ENCODE results near the gene ZBTB20. TPM values are rescaled to one million over a fixed set of nuclear protein-coding genes. Genes with fewer than 3 reads are reported as not detected.

The ZBTB20 gene
- total RNA-seq, 1 donor from 2014 or later, result 91.2 TPM

DNA sequence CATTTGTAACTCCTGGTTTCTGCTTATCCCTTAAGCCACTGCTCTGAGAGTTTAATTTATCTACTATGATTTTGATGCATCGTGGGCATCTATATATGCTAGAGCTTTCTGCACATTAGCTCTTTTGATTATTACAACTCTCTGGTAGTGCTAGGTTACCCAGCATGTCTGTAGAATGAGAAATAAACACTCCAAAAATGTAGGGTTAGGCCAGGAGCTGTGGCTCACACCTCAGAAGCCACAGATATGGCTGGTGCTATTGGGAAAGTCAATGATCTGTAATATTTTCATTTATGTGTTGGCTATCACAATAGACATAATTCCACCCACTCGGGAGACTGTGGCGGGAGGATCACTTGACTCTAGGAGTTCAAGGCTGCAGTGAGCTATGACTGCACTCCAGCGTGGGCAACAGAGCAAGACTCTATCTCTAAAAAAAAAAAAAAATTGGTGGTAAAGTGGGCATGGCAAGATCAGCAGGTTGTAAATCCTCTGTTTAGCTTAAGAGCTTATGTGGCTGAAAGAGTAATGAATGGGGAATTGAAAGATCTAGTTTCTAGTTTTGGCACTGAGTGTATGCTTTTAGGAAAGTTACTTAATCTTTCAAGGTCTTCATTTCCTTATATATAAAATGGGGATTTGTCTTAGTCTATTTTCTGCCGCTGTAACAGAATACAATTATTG is 847.0 kb downstream of the ZBTB20 start:
- ChIA-PET POLR2A (interaction anchor here (0.6 to 3.7 kb wide), 7 partner anchors 9 to 119 kb away, joined by 3 to 26 read pairs (median 5); no protein-coding TSS in a partner anchor), CTCF (interaction anchor here (0.7 to 3.1 kb wide), 12 partner anchors 8 to 359 kb away, joined by 3 to 28 read pairs (median 3); no protein-coding TSS in a partner anchor)
- H3K36me3 Mint-ChIP-seq (ENCODE audit: low read depth), result no peaks in the 10 kb centered on the region
- H3K9me3 Mint-ChIP-seq, result no peaks in the 10 kb centered on the region
- TF ChIP-seq, protein P1, sequence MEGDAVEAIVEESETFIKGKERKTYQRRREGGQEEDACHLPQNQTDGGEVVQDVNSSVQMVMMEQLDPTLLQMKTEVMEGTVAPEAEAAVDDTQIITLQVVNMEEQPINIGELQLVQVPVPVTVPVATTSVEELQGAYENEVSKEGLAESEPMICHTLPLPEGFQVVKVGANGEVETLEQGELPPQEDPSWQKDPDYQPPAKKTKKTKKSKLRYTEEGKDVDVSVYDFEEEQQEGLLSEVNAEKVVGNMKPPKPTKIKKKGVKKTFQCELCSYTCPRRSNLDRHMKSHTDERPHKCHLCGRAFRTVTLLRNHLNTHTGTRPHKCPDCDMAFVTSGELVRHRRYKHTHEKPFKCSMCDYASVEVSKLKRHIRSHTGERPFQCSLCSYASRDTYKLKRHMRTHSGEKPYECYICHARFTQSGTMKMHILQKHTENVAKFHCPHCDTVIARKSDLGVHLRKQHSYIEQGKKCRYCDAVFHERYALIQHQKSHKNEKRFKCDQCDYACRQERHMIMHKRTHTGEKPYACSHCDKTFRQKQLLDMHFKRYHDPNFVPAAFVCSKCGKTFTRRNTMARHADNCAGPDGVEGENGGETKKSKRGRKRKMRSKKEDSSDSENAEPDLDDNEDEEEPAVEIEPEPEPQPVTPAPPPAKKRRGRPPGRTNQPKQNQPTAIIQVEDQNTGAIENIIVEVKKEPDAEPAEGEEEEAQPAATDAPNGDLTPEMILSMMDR (IDR thresholded peaks at IDR 0.05), result no peak
- no peak for DNase-seq
- peak overlapping the region; percentile 79 for H3K27ac Mint-ChIP-seq
- peaks cover 28% of the 10 kb centered on the region for H3K4me1 Mint-ChIP-seq
- ATAC-seq (ENCODE audit: low read depth), result peak; percentile 78
- intact Hi-C loops (cut with micrococcal nuclease), result loop anchor here (1.0 to 10.0 kb wide), 3 partner anchors 9 to 295 kb away; no protein-coding TSS in a partner anchor
- H3K27me3 Mint-ChIP-seq, result no peaks in the 10 kb centered on the region
- peak overlapping the region; percentile 21 for H3K4me3 Mint-ChIP-seq

DNA sequence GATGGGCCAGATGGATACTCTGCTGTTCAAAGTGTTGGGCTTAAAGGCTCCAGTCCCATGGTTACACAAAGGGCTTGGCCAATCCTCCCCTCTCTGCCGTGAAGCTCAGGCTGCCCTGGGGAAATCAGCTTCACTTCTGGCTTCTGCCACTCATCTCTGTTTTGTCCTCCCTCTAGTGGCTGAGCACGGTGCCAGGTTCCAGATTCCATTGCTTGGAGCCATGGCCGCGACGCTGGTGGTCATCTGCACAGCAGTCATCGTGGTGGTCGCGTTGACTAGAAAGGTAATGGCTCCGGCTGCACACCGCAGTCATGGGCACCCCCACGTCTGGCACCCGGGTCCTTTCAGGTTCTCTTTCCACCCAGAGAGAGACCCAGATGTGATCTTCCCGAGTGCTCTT is 847.7 kb downstream of the ZBTB20 start:
- Mint-ChIP-seq H3K27ac (peak overlapping the region; percentile 37), H3K36me3 (ENCODE audit: low read depth) (no peaks in the 10 kb centered on the region), H3K4me3 (no peak overlapping the region), H3K4me1 (peaks cover 28% of the 10 kb centered on the region), H3K9me3 (no peaks in the 10 kb centered on the region), H3K27me3 (no peaks in the 10 kb centered on the region)
- ChIA-PET POLR2A (interaction anchor here (0.7 to 3.7 kb wide), 5 partner anchors 8 to 85 kb away, joined by 3 to 26 read pairs (median 5); no protein-coding TSS in a partner anchor), CTCF (interaction anchor here (0.6 to 3.1 kb wide), 13 partner anchors 8 to 146 kb away, joined by 3 to 28 read pairs (median 3); no protein-coding TSS in a partner anchor)
- intact Hi-C loops (cut with micrococcal nuclease), result loop anchor here (1.0 to 10.0 kb wide), 3 partner anchors 8 to 295 kb away; no protein-coding TSS in a partner anchor
- DNase-seq, result no peak
- ATAC-seq (ENCODE audit: low read depth), result peak; percentile 44
- TF ChIP-seq, protein P1 (IDR thresholded peaks at IDR 0.05), result no peak

DNA sequence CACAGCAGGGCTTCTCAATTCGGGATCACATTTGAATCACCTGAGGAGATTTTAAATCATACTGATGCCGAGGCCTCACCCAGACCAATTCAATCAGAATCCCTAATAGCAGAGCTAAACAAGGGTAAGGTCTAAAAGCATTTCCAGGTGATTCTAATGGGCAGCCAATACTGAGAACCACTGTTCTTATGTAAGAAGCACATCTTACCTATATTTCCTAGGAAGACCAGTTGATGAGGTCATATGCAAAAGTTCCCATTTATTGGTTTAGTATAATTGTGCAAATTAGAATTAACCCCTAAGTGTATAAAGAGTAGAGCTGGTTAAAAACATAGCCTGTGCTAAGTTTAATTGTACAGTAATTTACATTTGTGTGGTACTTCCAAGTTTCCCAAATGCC is 851.1 kb downstream of the ZBTB20 start:
- POLR2A ChIA-PET, result interaction anchor here (0.6 to 7.8 kb wide), 6 partner anchors 10 to 240 kb away, joined by 4 to 334 read pairs (median 5); partner anchors contain the start of gene CCDC191
- ATAC-seq (ENCODE audit: low read depth) (no peak), DNase-seq (no peak)
- Mint-ChIP-seq H3K36me3 (ENCODE audit: low read depth) (no peaks in the 10 kb centered on the region), H3K4me3 (no peak overlapping the region), H3K27me3 (no peaks in the 10 kb centered on the region), H3K27ac (no peak overlapping the region), H3K4me1 (peaks cover 52% of the 10 kb centered on the region), H3K9me3 (no peaks in the 10 kb centered on the region)
- intact Hi-C loops (cut with micrococcal nuclease), result loop anchor here (10.0 kb wide), 1 partner anchor 291 kb away; no protein-coding TSS in a partner anchor
- CTCF ChIA-PET, result interaction anchor here (1.3 to 1.5 kb wide), 3 partner anchors 11 to 116 kb away, joined by 3 read pairs; no protein-coding TSS in a partner anchor
- TF ChIP-seq, protein P1 (IDR thresholded peaks at IDR 0.05), result no peak

DNA sequence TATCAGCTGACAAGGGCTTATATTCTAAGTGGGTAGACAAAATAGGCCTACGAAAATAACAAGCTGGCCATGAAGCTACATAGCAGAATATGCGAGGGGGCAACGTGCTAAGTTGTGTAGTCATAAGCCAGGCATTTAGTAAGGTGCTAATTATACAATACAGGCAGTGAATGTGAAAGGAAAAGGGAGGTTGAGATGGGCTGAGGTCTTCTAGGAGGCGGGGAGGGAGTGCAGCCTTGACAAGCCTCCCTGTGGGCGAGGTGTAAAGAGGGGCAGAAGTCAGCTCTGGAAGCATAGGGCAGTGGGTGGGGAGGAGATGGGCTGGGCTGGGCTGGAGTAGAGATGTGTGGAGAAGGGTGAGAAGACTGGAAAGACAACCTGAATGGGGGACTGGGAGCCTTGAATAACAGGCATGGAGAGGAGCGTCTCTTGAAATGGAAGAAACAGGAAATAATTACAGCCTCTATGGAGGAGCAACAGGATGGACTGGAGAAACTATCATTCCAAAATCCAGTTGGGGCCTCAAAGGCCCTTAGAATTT is 852.1 kb downstream of the ZBTB20 start:
- H3K4me3 Mint-ChIP-seq, result no peak overlapping the region
- ATAC-seq (ENCODE audit: low read depth), result no peak
- peak overlapping the region; percentile 20 for H3K27ac Mint-ChIP-seq
- no peaks in the 10 kb centered on the region for H3K27me3 Mint-ChIP-seq
- H3K4me1 Mint-ChIP-seq, result peaks cover 52% of the 10 kb centered on the region
- H3K36me3 Mint-ChIP-seq (ENCODE audit: low read depth), result no peaks in the 10 kb centered on the region
- TF ChIP-seq, protein P1 (IDR thresholded peaks at IDR 0.05), result no peak
- no peak for DNase-seq
- POLR2A ChIA-PET, result interaction anchor here (7.2 to 7.8 kb wide), 2 partner anchors 11 to 79 kb away, joined by 59 to 334 read pairs; no protein-coding TSS in a partner anchor
- CTCF ChIA-PET, result interaction anchor here (0.5 to 1.3 kb wide), 2 partner anchors 115 to 456 kb away, joined by 3 to 4 read pairs; partner anchors contain the start of gene GRAMD1C
- intact Hi-C loops (cut with micrococcal nuclease), result loop anchor here (5.0 to 10.0 kb wide), 2 partner anchors 290 to 558 kb away; no protein-coding TSS in a partner anchor
- no peaks in the 10 kb centered on the region for H3K9me3 Mint-ChIP-seq
